Measurements from ENCODE around the gene PLCH1.

GRCh38 chr3:155688481-155688880 lies 56.4 kb downstream of the PLCH1 start:
- no peak for TF ChIP-seq CTCF (IDR thresholded peaks at IDR 0.05)
- no peak for TF ChIP-seq EZH2 (IDR thresholded peaks at IDR 0.05)
- no peak for TF ChIP-seq EZH2phosphoT487 (IDR thresholded peaks at IDR 0.05)

Data from neural progenitor cell (in vitro differentiated cells).